H9 (cell line): Measurements from ENCODE around the gene EMC8. TPM values are rescaled to one million over a fixed set of nuclear protein-coding genes. Genes with fewer than 3 reads are reported as not detected.

ENCODE experiments used
- DNase-seq: peaks from one replicate; pipeline ENCODE4 v3.0.0-alpha.2; 2017
- H2AFZ ChIP-seq: one replicate; pipeline ENCODE4 v1.6.1; 2013; ENCODE audit warnings: mild to moderate bottlenecking, low read length, control low read depth, moderate library complexity
- H2AK5ac ChIP-seq: 2 replicates; pipeline ENCODE4 v1.6.1; 2013; ENCODE audit warnings: low read length, control low read depth, mixed read lengths; ENCODE audit not compliant: insufficient read length
- H2BK120ac ChIP-seq: one replicate; pipeline ENCODE4 v1.6.1; 2013; ENCODE audit warnings: low read depth, mild to moderate bottlenecking, low read length, control low read depth, inconsistent platforms; ENCODE audit not compliant: poor library complexity, severe bottlenecking
- H2BK12ac ChIP-seq: 2 replicates; pipeline ENCODE4 v1.6.1; 2013; ENCODE audit warnings: low read length, control low read depth, mixed read lengths, low read depth; ENCODE audit not compliant: insufficient read length
- H2BK15ac ChIP-seq: 2 replicates; pipeline ENCODE4 v1.6.1; 2013; ENCODE audit warnings: low read depth, low read length, control low read depth
- H2BK20ac ChIP-seq: one replicate; pipeline ENCODE4 v1.6.1; 2013; ENCODE audit warnings: low read depth, mild to moderate bottlenecking, low read length, control low read depth, inconsistent platforms; ENCODE audit not compliant: poor library complexity, severe bottlenecking
- H2BK5ac ChIP-seq: 2 replicates; pipeline ENCODE4 v1.6.1; 2013; ENCODE audit warnings: low read length, control low read depth, mixed read lengths; ENCODE audit not compliant: insufficient read length
- H3K14ac ChIP-seq: 2 replicates; pipeline ENCODE4 v1.6.1; 2013; ENCODE audit warnings: low read length, control low read depth; ENCODE audit not compliant: insufficient read depth
- H3K18ac ChIP-seq: 2 replicates; pipeline ENCODE4 v1.6.1; 2013; ENCODE audit warnings: low read depth, mild to moderate bottlenecking, mixed read lengths, low read length, control low read depth; ENCODE audit not compliant: insufficient read length
- H3K23ac ChIP-seq: 2 replicates; pipeline ENCODE4 v1.6.1; 2013; ENCODE audit warnings: low read length, control low read depth, mixed read lengths, low read depth; ENCODE audit not compliant: insufficient read length
- H3K23me2 ChIP-seq: 2 replicates; pipeline ENCODE4 v1.6.1; 2013; ENCODE audit warnings: low read depth, mild to moderate bottlenecking, mixed read lengths, low read length, control low read depth; ENCODE audit not compliant: insufficient read length, poor library complexity, severe bottlenecking
- H3K27ac ChIP-seq: 2 replicates; pipeline ENCODE4 v1.5.1; 2013; ENCODE audit warnings: low read length, control low read depth, mixed read lengths, low read depth; ENCODE audit not compliant: insufficient read length
- H3K27me3 ChIP-seq: 2 replicates; pipeline ENCODE4 v1.6.1; 2013; ENCODE audit warnings: low read length, control low read depth, inconsistent platforms; ENCODE audit not compliant: insufficient read depth
- H3K4ac ChIP-seq: 2 replicates; pipeline ENCODE4 v1.6.1; 2013; ENCODE audit warnings: low read depth, mild to moderate bottlenecking, control low read depth, inconsistent platforms, low read length, moderate library complexity
- H3K4me1 ChIP-seq: 2 replicates; pipeline ENCODE4 v1.6.1; 2013; ENCODE audit warnings: low read length, control low read depth, inconsistent platforms; ENCODE audit not compliant: insufficient read depth
- H3K4me2 ChIP-seq: 2 replicates; pipeline ENCODE4 v1.6.1; 2013; ENCODE audit warnings: low read length, control low read depth, mixed read lengths; ENCODE audit not compliant: insufficient read length, insufficient read depth
- H3K56ac ChIP-seq: 2 replicates; pipeline ENCODE4 v1.6.1; 2013; ENCODE audit warnings: low read depth, mild to moderate bottlenecking, mixed read lengths, low read length, control low read depth; ENCODE audit not compliant: insufficient read length
- H3K79me1 ChIP-seq: 2 replicates; pipeline ENCODE4 v1.6.1; 2013; ENCODE audit warnings: low read depth, mild to moderate bottlenecking, moderate library complexity, low read length, control low read depth, inconsistent platforms; ENCODE audit not compliant: insufficient read depth, poor library complexity, severe bottlenecking
- H3K79me2 ChIP-seq: 2 replicates; pipeline ENCODE4 v1.6.1; 2013; ENCODE audit warnings: low read length, control low read depth, inconsistent platforms; ENCODE audit not compliant: insufficient read depth
- H3K9ac ChIP-seq: 2 replicates; pipeline ENCODE4 v1.6.1; 2013; ENCODE audit warnings: low read length, control low read depth, mixed read lengths; ENCODE audit not compliant: insufficient read length; ENCODE audit errors: extremely low read depth
- H3K9me3 ChIP-seq: one replicate; pipeline ENCODE4 v1.6.1; 2013; ENCODE audit warnings: low read depth, low read length, inconsistent platforms; ENCODE audit not compliant: control insufficient read depth
- H3T11ph ChIP-seq: one replicate; pipeline ENCODE4 v1.6.1; 2013; ENCODE audit warnings: mild to moderate bottlenecking, low read length, control low read depth, inconsistent platforms
- H4K20me1 ChIP-seq: one replicate; pipeline ENCODE4 v1.6.1; 2013; ENCODE audit not compliant: control insufficient read depth, insufficient read length, insufficient read depth
- H4K5ac ChIP-seq: 2 replicates; pipeline ENCODE4 v1.6.1; 2013; ENCODE audit warnings: low read depth, mild to moderate bottlenecking, mixed read lengths, low read length, control low read depth; ENCODE audit not compliant: insufficient read length
- H4K8ac ChIP-seq: replicated peaks from 2 replicates; pipeline ENCODE4 v1.6.1; 2013; ENCODE audit warnings: low read length, control low read depth, mixed read lengths, low read depth; ENCODE audit not compliant: insufficient read length
- H4K91ac ChIP-seq: 2 replicates; pipeline ENCODE4 v1.6.1; 2013; ENCODE audit warnings: low read depth, mild to moderate bottlenecking, moderate library complexity, mixed read lengths, low read length, control low read depth; ENCODE audit not compliant: insufficient read length
- H3K27ac Mint-ChIP-seq, 3 experiments: 2 replicates in 2 of 3; 3 replicates in 1 of 3; pipeline ENCODE4 v1.8.0; 2020 to 2021; ENCODE audit warnings: mixed read lengths in 3 of 3, mild to moderate bottlenecking in 1 of 3, moderate library complexity in 1 of 3
- H3K27me3 Mint-ChIP-seq: 2 replicates; pipeline ENCODE4 v1.8.0; 2021; ENCODE audit warnings: low read depth, mild to moderate bottlenecking, moderate library complexity, mixed read lengths
- H3K36me3 Mint-ChIP-seq, 3 experiments: 2 replicates in 2 of 3; 3 replicates in 1 of 3; pipeline ENCODE4 v1.8.0; 2020 to 2021; ENCODE audit warnings: low read depth in 3 of 3, mixed read lengths in 3 of 3; ENCODE audit not compliant: insufficient read depth in 1 of 3
- H3K4me1 Mint-ChIP-seq, 2 experiments: 2 replicates each; pipeline ENCODE4 v1.8.0; 2020; ENCODE audit warnings: mixed read lengths in 2 of 2
- H3K4me3 Mint-ChIP-seq, 2 experiments: 2 replicates in 1 of 2; 3 replicates in 1 of 2; pipeline ENCODE4 v1.8.0; 2020 to 2021; ENCODE audit warnings: mild to moderate bottlenecking in 2 of 2, mixed read lengths in 2 of 2, moderate library complexity in 1 of 2
- H3K9me3 Mint-ChIP-seq, 2 experiments: 2 replicates in 1 of 2; 3 replicates in 1 of 2; pipeline ENCODE4 v1.8.0; 2020; ENCODE audit warnings: mild to moderate bottlenecking in 2 of 2, mixed read lengths in 2 of 2, moderate library complexity in 1 of 2
- CTCF ChIP-seq: fragments of 200-600 bp; sonication (generic); conservative IDR thresholded peaks from 3 replicates; pipeline ENCODE4 v1.8.0; 2021; ENCODE audit warnings: antibody characterized with exemption, mild to moderate bottlenecking
- WGBS: extraction: QIAGEN DNeasy Blood & Tissue Kit; methylation state at CpG from one replicate; pipeline ENCODE4 v1.1.7; 2013; ENCODE audit warnings: missing lambda C conversion rate, low lambda C conversion rate, mixed read lengths; ENCODE audit not compliant: insufficient read length; ENCODE audit errors: extremely low coverage; 5-methylcytosine and 5-hydroxymethylcytosine counted together
- total RNA-seq: library from RNA; stranded (reverse); gene quantifications from 2 replicates; pipeline ENCODE4 v1.2.1, GENCODE V29; 2021

The EMC8 gene
- total RNA-seq, 1 experiment from 2014 or later = 52.3 TPM

- H2BK12ac ChIP-seq = no peak overlapping the region
- H4K91ac ChIP-seq = no peak overlapping the region
- H4K20me1 ChIP-seq = peaks cover 3% of the 10 kb centered on the region
- H2BK20ac ChIP-seq = no peak overlapping the region
- peaks cover 15% of the 10 kb centered on the region; the same call in 1 of the 2 replicates for H3K79me2 ChIP-seq
- no peak overlapping the region for H4K5ac ChIP-seq
- H3K4me3 Mint-ChIP-seq = no peak overlapping the region
- no peak overlapping the region for H2AFZ ChIP-seq
- no peaks in the 10 kb centered on the region for H3K23me2 ChIP-seq
- no peak overlapping the region for H3K4me2 ChIP-seq
- H3K36me3 Mint-ChIP-seq = peaks cover 44 to 79% (median 70%) of the 10 kb centered on the region in 3 experiments
- no peaks in the 10 kb centered on the region for H3K9me3 ChIP-seq
- H3K18ac ChIP-seq = no peak overlapping the region
- H2BK15ac ChIP-seq = no peak overlapping the region
- H4K8ac ChIP-seq = no peak overlapping the region
- no peak for TF ChIP-seq CTCF
- H3K4ac ChIP-seq = no peak overlapping the region
- no peak overlapping the region for H3K9ac ChIP-seq
- no peak overlapping the region for H3T11ph ChIP-seq
- H3K56ac ChIP-seq = no peak overlapping the region
- no peak for DNase-seq
- H3K27me3 ChIP-seq = no peaks in the 10 kb centered on the region
- H3K23ac ChIP-seq = no peak overlapping the region
- no CpG with 5 or more reads among the region's 6 CpGs for WGBS
- peaks cover 0 to 5% of the 10 kb centered on the region in 2 experiments; a peak in 2 of 4 replicates for H3K4me1 Mint-ChIP-seq
- no peak overlapping the region for H2AK5ac ChIP-seq
- no peak overlapping the region for H3K27ac Mint-ChIP-seq
- H3K9me3 Mint-ChIP-seq = peaks cover 0 to 3% of the 10 kb centered on the region in 2 experiments; a peak in 1 of 5 replicates
- peaks cover 13% of the 10 kb centered on the region for H3K79me1 ChIP-seq
- H3K27ac ChIP-seq = no peak overlapping the region
- H3K14ac ChIP-seq = no peak overlapping the region
- H3K27me3 Mint-ChIP-seq = no peaks in the 10 kb centered on the region
- H2BK120ac ChIP-seq = no peak overlapping the region
- H3K4me1 ChIP-seq = no peaks in the 10 kb centered on the region
- H2BK5ac ChIP-seq = no peak overlapping the region
These were observed 9.6 kb downstream of the EMC8 start for GRCh38 chr16:85789773-85790172.
